ENCODE data around the gene NLGN1. TPM values are rescaled to one million over a fixed set of nuclear protein-coding genes. Genes with fewer than 3 reads are reported as not detected.

NLGN1 gene
- total and polyA plus RNA-seq, 2 of the 8 experiments (the other 6 are each of a cell fraction or from before 2014, with no cell fraction given), result 7.8 to 14.8 TPM

DNA sequence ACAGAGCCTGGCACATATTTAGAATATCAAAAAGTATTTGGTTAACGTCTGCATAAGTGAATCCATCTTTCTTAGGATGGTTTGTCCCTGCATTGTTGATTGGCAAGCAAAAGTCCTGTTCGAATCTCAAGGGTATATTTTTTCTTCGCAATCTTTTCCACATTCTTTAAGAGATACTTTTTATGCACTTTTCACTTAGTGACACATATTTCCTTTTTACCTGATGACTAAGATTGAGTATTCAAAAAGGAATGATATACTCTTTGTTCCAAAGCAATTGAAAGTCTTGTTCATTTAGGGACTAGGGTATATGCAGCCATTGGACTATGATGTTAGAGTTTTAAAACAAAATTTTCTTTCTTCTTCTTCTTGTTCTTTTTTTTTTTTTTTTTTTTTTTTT is 349.9 kb downstream of the NLGN1 start:
- DNase-seq (ENCODE audit: low read depth in 1 of 2, low spot score in 2 of 2), result no peak

More for the DNA sequence above, 349.9 kb downstream of the NLGN1 start:
- Histone ChIP-seq H3K4me2 (ENCODE audit: insufficient read depth in 1 of 2, low read depth in 2 of 2, low read length in 2 of 2) (no peak overlapping the region), H2BK5ac (ENCODE audit: low read depth, low read length) (no peak overlapping the region), H3K27me3 (replicated peaks in 1 of 4; ENCODE audit: control insufficient read depth in 3 of 4, extremely low read depth in 1 of 4, insufficient read depth in 3 of 4, low read length in 3 of 4) (peaks cover 0 to 1% (median 0%) of the 10 kb centered on the region in 4 experiments; a peak in 1 of 7 replicates), H3K4me3 (ENCODE audit: extremely low read depth in 1 of 4, insufficient read depth in 2 of 4, low read depth in 3 of 4, low read length in 4 of 4) (no peak overlapping the region), H3K36me3 (ENCODE audit: control insufficient read depth in 2 of 4, insufficient read depth in 4 of 4, low read length in 3 of 4) (no peaks in the 10 kb centered on the region), H3K27ac (ENCODE audit: low read depth, low read length) (no peak overlapping the region), H4K8ac (ENCODE audit: extremely low read depth, insufficient read depth, low read length) (no peak overlapping the region), H3K9me3 (ENCODE audit: insufficient read depth in 2 of 2, low read depth in 1 of 2, low read length in 1 of 2) (no peaks in the 10 kb centered on the region), H2BK12ac (ENCODE audit: low read depth, low read length) (no peak overlapping the region), H3K4me1 (replicated peaks in 1 of 4; ENCODE audit: control insufficient read depth in 3 of 4, insufficient read depth in 4 of 4, low read length in 3 of 4) (peaks cover 0 to 3% (median 0%) of the 10 kb centered on the region in 4 experiments; a peak in 1 of 7 replicates), H2AK5ac (ENCODE audit: low read depth, low read length) (no peak overlapping the region), H4K20me1 (replicated peaks in 1 of 2; ENCODE audit: control insufficient read depth in 1 of 2, insufficient read depth in 2 of 2, low read length in 2 of 2) (no peaks in the 10 kb centered on the region), H3K79me1 (ENCODE audit: low read depth, low read length) (no peaks in the 10 kb centered on the region), H3K18ac (ENCODE audit: extremely low read depth, low read length) (no peak overlapping the region), H3K14ac (ENCODE audit: insufficient read length) (no peak overlapping the region), H3K23ac (ENCODE audit: insufficient read length) (no peak overlapping the region), H2BK120ac (replicated peaks; ENCODE audit: low read depth, low read length) (no peak overlapping the region), H3K9ac (replicated peaks in 1 of 4; ENCODE audit: extremely low read depth in 1 of 4, low read depth in 3 of 4, low read length in 3 of 4) (no peak overlapping the region), H4K5ac (ENCODE audit: insufficient read length, low read depth, low read length) (no peak overlapping the region), H3K23me2 (ENCODE audit: low read depth, low read length) (no peaks in the 10 kb centered on the region), H2AFZ (ENCODE audit: low read length) (no peak overlapping the region), H2BK20ac (ENCODE audit: low read length) (no peak overlapping the region), H3K56ac (replicated peaks; ENCODE audit: insufficient read length, low read depth, low read length) (no peak overlapping the region), H2BK15ac (ENCODE audit: low read length) (no peak overlapping the region), H3K4ac (replicated peaks; ENCODE audit: insufficient read length, low read depth, low read length) (no peak overlapping the region), H4K91ac (replicated peaks; ENCODE audit: insufficient read length, low read length) (no peak overlapping the region), H3K79me2 (ENCODE audit: control insufficient read depth in 1 of 2, insufficient read depth in 2 of 2, low read length in 2 of 2) (no peaks in the 10 kb centered on the region)
- no peak for FAIRE-seq
- CTCF ChIA-PET (ENCODE audit: partially characterized antibody), result no interaction called here
- POLR2A ChIA-PET (ENCODE audit: partially characterized antibody), result no interaction called here
- WGBS, 2 experiments (ENCODE audit: extremely low coverage in 1 of 2, insufficient coverage in 1 of 2, insufficient read length in 1 of 2, insufficient replicate concordance in 2 of 2, low coverage in 1 of 2, low lambda C conversion rate in 2 of 2, missing lambda C conversion rate in 1 of 2), result 92% methylated on average over 3 of the region's 3 CpGs; no CpG with 5 or more reads in 1 of the 2 experiments
- no peak for TF ChIP-seq EP300 (IDR thresholded peaks at IDR 0.05; ENCODE audit: borderline replicate concordance in 1 of 2, low read depth in 2 of 2, low read length in 2 of 2)
- no peak for TF ChIP-seq TAF7 (optimal IDR thresholded peaks at IDR 0.05; ENCODE audit: borderline replicate concordance, low read depth, low read length)
- no peak for TF ChIP-seq JUND (IDR thresholded peaks at IDR 0.05; ENCODE audit: low read length)
- TF ChIP-seq SP2 (IDR thresholded peaks at IDR 0.05; ENCODE audit: low read length), result no peak
- no peak for TF ChIP-seq GABPA (IDR thresholded peaks at IDR 0.05; ENCODE audit: borderline replicate concordance, insufficient read depth, low read length)
- no peak for TF ChIP-seq CTBP2 (IDR thresholded peaks at IDR 0.05; ENCODE audit: borderline replicate concordance, insufficient read depth, insufficient read length, low read length)
- TF ChIP-seq NRF1 (IDR thresholded peaks at IDR 0.05; ENCODE audit: low read depth, low read length), result no peak
- no peak for TF ChIP-seq KDM4A (IDR thresholded peaks at IDR 0.05; ENCODE audit: low read depth, low read length, severe bottlenecking)
- TF ChIP-seq CHD2 (IDR thresholded peaks at IDR 0.05; ENCODE audit: low read length), result no peak
- no peak for TF ChIP-seq RBBP5 (IDR thresholded peaks at IDR 0.05; ENCODE audit: borderline replicate concordance, low read depth, low read length)
- no peak for TF ChIP-seq KDM5A (IDR thresholded peaks at IDR 0.05; ENCODE audit: low read length)
- no peak for TF ChIP-seq JUN (IDR thresholded peaks at IDR 0.05; ENCODE audit: low read depth, low read length)
- no peak for TF ChIP-seq CHD1 (IDR thresholded peaks at IDR 0.05; ENCODE audit: low read depth, low read length)
- no peak for TF ChIP-seq RFX5 (IDR thresholded peaks at IDR 0.05; ENCODE audit: borderline replicate concordance, low read depth, low read length)
